ENCODE measurements around the gene GPR31. TPM values are rescaled to one million over a fixed set of nuclear protein-coding genes. Genes with fewer than 3 reads are reported as not detected.

GPR31 gene
- total RNA-seq, 1 experiment from 2014 or later = not detected

- DNase-seq (ENCODE audit: low read depth) = no peak
Observed at GRCh38 chr6:167119670-167120582, 37.9 kb downstream of the GPR31 start.

- DNase-seq (ENCODE audit: low read depth) = no peak
Observed at GRCh38 chr6:167118839-167119238, 38.9 kb downstream of the GPR31 start.

GRCh38 chr6:167118006-167118405 lies 39.8 kb downstream of the GPR31 start:
- DNase-seq (ENCODE audit: low read depth) = no peak

GRCh38 chr6:167116838-167117228 lies 40.9 kb downstream of the GPR31 start:
- no peak for DNase-seq (ENCODE audit: low read depth)

- DNase-seq (ENCODE audit: low read depth) = no peak
Observed at GRCh38 chr6:167116109-167116837, 41.5 kb downstream of the GPR31 start.

- no peak for DNase-seq (ENCODE audit: low read depth)
Observed at GRCh38 chr6:167115054-167115453, 42.7 kb downstream of the GPR31 start.

- DNase-seq (ENCODE audit: low read depth) = no peak
Observed at GRCh38 chr6:167113935-167114910, 43.6 kb downstream of the GPR31 start.

GRCh38 chr6:167113047-167113754 lies 44.6 kb downstream of the GPR31 start:
- no peak for DNase-seq (ENCODE audit: low read depth)

- DNase-seq (ENCODE audit: low read depth) = no peak
Observed at GRCh38 chr6:167112421-167112820, 45.4 kb downstream of the GPR31 start.

- DNase-seq (ENCODE audit: low read depth) = no peak
Observed at GRCh38 chr6:167111597-167111996, 46.2 kb downstream of the GPR31 start.

- no peak for DNase-seq (ENCODE audit: low read depth)
Observed at GRCh38 chr6:167109651-167110050, 48.1 kb downstream of the GPR31 start.

GRCh38 chr6:167108278-167108677 lies 49.5 kb downstream of the GPR31 start:
- DNase-seq (ENCODE audit: low read depth) = no peak

GRCh38 chr6:167107787-167108186 lies 50.0 kb downstream of the GPR31 start:
- no peak for DNase-seq (ENCODE audit: low read depth)

- no peak for DNase-seq (ENCODE audit: low read depth)
Observed at GRCh38 chr6:167106406-167106805, 51.4 kb downstream of the GPR31 start.

Other genes with a start within 250 kb of the GPR31 start
- 22.0 and 25.0 TPM in 2 replicates for gene RNASET2, start 201.4 kb downstream of the GPR31 start, total RNA-seq (2014; rRNA removed; shearing (Covaris generic))
- 20.3 and 21.4 TPM in 2 replicates for gene CEP43, start 158.6 kb downstream of the GPR31 start, total RNA-seq (2014; rRNA removed; shearing (Covaris generic))
- 0.06 TPM in 1 of 2 replicates, not detected in the other for gene CCR6, start 34.9 kb downstream of the GPR31 start, total RNA-seq (2014; rRNA removed; shearing (Covaris generic))
- not detected in 2 replicates for gene UNC93A, start 133.3 kb upstream of the GPR31 start, total RNA-seq (2014; rRNA removed; shearing (Covaris generic))
- not detected in 2 replicates for gene TTLL2, start 167.1 kb upstream of the GPR31 start, total RNA-seq (2014; rRNA removed; shearing (Covaris generic))

Measured in HT1080 (cell line).